GM23338 (cell line): ENCODE measurements around the gene DEFB124. TPM values are rescaled to one million over a fixed set of nuclear protein-coding genes. Genes with fewer than 3 reads are reported as not detected.

Experiments
- ATAC-seq: fragments of 200-7000 bp; cut with Tn5 transposase; 3 replicates; pipeline ENCODE4 v1.9.1; 2020
- DNase-seq: peaks from one replicate; pipeline ENCODE4 v3.0.0-alpha.2; 2015; ENCODE audit warnings: low spot score
- H2AFZ ChIP-seq: fragments of 200-600 bp; sonication (generic); 2 replicates; pipeline ENCODE4 v1.8.0; 2016; ENCODE audit warnings: antibody characterized with exemption, mild to moderate bottlenecking, moderate library complexity
- H3F3A ChIP-seq: fragments of 200-600 bp; sonication (generic); replicated peaks from 2 replicates; pipeline ENCODE4 v1.8.0; 2017; ENCODE audit warnings: antibody characterized with exemption, mixed run types, low read depth
- H3K27ac ChIP-seq: fragments of 200-600 bp; sonication (generic); 2 replicates; pipeline ENCODE4 v1.6.1; 2016; ENCODE audit warnings: low read depth
- H3K27me3 ChIP-seq: fragments of 200-600 bp; sonication (generic); 2 replicates; pipeline ENCODE4 v1.8.0; 2016; ENCODE audit warnings: mild to moderate bottlenecking, mixed run types, moderate library complexity; ENCODE audit not compliant: insufficient read depth
- H3K36me3 ChIP-seq: fragments of 200-600 bp; sonication (generic); 2 replicates; pipeline ENCODE4 v1.8.0; 2016; ENCODE audit warnings: mild to moderate bottlenecking; ENCODE audit not compliant: insufficient read depth
- H3K4me1 ChIP-seq: fragments of 200-600 bp; sonication (generic); 2 replicates; pipeline ENCODE4 v1.8.0; 2016; ENCODE audit warnings: mild to moderate bottlenecking, moderate library complexity; ENCODE audit not compliant: insufficient read depth
- H3K4me2 ChIP-seq: fragments of 200-600 bp; sonication (generic); 2 replicates; pipeline ENCODE4 v1.7.1; 2017; ENCODE audit warnings: mixed run types
- H3K4me3 ChIP-seq: fragments of 200-600 bp; sonication (generic); 2 replicates; pipeline ENCODE4 v1.6.1; 2016; ENCODE audit warnings: mixed run types
- H3K79me2 ChIP-seq: fragments of 200-600 bp; sonication (generic); replicated peaks from 2 replicates; pipeline ENCODE4 v1.8.0; 2017; ENCODE audit warnings: mild to moderate bottlenecking; ENCODE audit not compliant: insufficient read depth
- H3K9me2 ChIP-seq: fragments of 200-600 bp; sonication (generic); 2 replicates; pipeline ENCODE4 v1.8.0; 2017; ENCODE audit not compliant: insufficient read depth
- H4K20me1 ChIP-seq: fragments of 200-600 bp; sonication (generic); replicated peaks from 2 replicates; pipeline ENCODE4 v1.8.0; 2017; ENCODE audit warnings: mild to moderate bottlenecking; ENCODE audit not compliant: insufficient read depth
- H3K27ac Mint-ChIP-seq: 2 replicates; pipeline ENCODE4 v1.8.0; 2020; ENCODE audit warnings: inconsistent platforms, mild to moderate bottlenecking, moderate library complexity, mixed read lengths
- H3K27me3 Mint-ChIP-seq: 3 replicates; pipeline ENCODE4 v1.8.0; 2022; ENCODE audit warnings: low read depth, mild to moderate bottlenecking, moderate library complexity, mixed read lengths, inconsistent platforms; ENCODE audit not compliant: insufficient read depth, poor library complexity
- H3K36me3 Mint-ChIP-seq: 3 replicates; pipeline ENCODE4 v1.8.0; 2021; ENCODE audit warnings: low read depth, mild to moderate bottlenecking, inconsistent platforms, moderate library complexity, mixed read lengths
- H3K4me1 Mint-ChIP-seq: 3 replicates; pipeline ENCODE4 v1.8.0; 2020; ENCODE audit warnings: mild to moderate bottlenecking, inconsistent platforms, mixed read lengths
- H3K4me3 Mint-ChIP-seq: 3 replicates; pipeline ENCODE4 v1.8.0; 2021; ENCODE audit warnings: moderate library complexity, mild to moderate bottlenecking, inconsistent platforms, mixed read lengths
- H3K9me3 Mint-ChIP-seq: 3 replicates; pipeline ENCODE4 v1.8.0; 2020; ENCODE audit warnings: moderate library complexity, mild to moderate bottlenecking, inconsistent platforms, mixed read lengths
- CREB1 ChIP-seq: fragments of 250-450 bp; sonication (Bioruptor Pico); IDR thresholded peaks from 2 replicates; pipeline ENCODE4 v1.5.0; 2020; ENCODE audit warnings: low read depth, mild to moderate bottlenecking, moderate library complexity
- ETS1 ChIP-seq: IDR thresholded peaks from 2 replicates; pipeline ENCODE4 v1.6.1; 2016; ENCODE audit warnings: antibody characterized with exemption
- EZH2 ChIP-seq: fragments of 200-600 bp; sonication (generic); IDR thresholded peaks from one replicate; pipeline ENCODE4 v1.8.0; 2017; ENCODE audit warnings: antibody characterized with exemption, mild to moderate bottlenecking, low read depth; ENCODE audit not compliant: unreplicated experiment
- EZH2phosphoT487 ChIP-seq: fragments of 200-600 bp; sonication (generic); IDR thresholded peaks from one replicate; pipeline ENCODE4 v1.8.1; 2018; ENCODE audit warnings: antibody characterized with exemption; ENCODE audit not compliant: unreplicated experiment
- REST ChIP-seq: IDR thresholded peaks from one replicate; pipeline ENCODE4 v1.6.1; 2018; ENCODE audit warnings: antibody characterized with exemption; ENCODE audit not compliant: unreplicated experiment
- ZNF331 ChIP-seq: fragments of 250-450 bp; sonication (Bioruptor Pico); IDR thresholded peaks from 2 replicates; pipeline ENCODE4 v1.5.0; 2020; ENCODE audit warnings: low read depth, mild to moderate bottlenecking, moderate library complexity
- ZNF462 ChIP-seq: fragments of 250-450 bp; sonication (Bioruptor Pico); IDR thresholded peaks from 2 replicates; pipeline ENCODE4 v1.5.0; 2020; ENCODE audit warnings: mild to moderate bottlenecking, moderate library complexity
- polyA plus RNA-seq: library from polyadenylated mRNA; unstranded; fragments of >200 nt; fragmentation: Nextera tagmentation; extraction: Ambion mirVana; gene quantifications from 2 replicates; pipeline ENCODE4 v1.2.1, GENCODE V29; 2016
- total RNA-seq: library from RNA; depleted of rRNA; stranded (reverse); fragments of >200 nt; shearing (Covaris generic); gene quantifications from 2 replicates; pipeline ENCODE4 v1.2.3, GENCODE V29; 2014

DEFB124 gene
- total and polyA plus RNA-seq, 2 experiments from 2014 or later: 0.52 TPM; not detected in 1

GRCh38 chr20:31474097-31474436, 860 bp downstream of the DEFB124 start (continued):
- TF ChIP-seq REST (no peak), EZH2 (no peak), EZH2phosphoT487 (no peak)

- ATAC-seq: no peak
- Histone ChIP-seq H3K27me3 (peaks cover 61% of the 10 kb centered on the region), H3K4me2 (no peak overlapping the region), H3K9me2 (no peaks in the 10 kb centered on the region), H3F3A (0 out of 2 replicates have a peak, but pooled peaks cover 7% of the 10 kb centered on the region), H3K27ac (no peak overlapping the region), H3K36me3 (0 out of 2 replicates have a peak, but pooled peaks cover 4% of the 10 kb centered on the region), H3K4me1 (peaks cover 12% of the 10 kb centered on the region), H3K79me2 (no peaks in the 10 kb centered on the region), H3K4me3 (no peak overlapping the region), H2AFZ (no peak overlapping the region), H4K20me1 (no peaks in the 10 kb centered on the region)
- no peaks in the 10 kb centered on the region; the same call in 1 of the 3 replicates for H3K4me1 Mint-ChIP-seq
- TF ChIP-seq REST: no peak
- TF ChIP-seq CREB1 (CRISPR knock-in tag): no peak
- TF ChIP-seq ZNF462 (CRISPR knock-in tag): no peak
- no peak for TF ChIP-seq EZH2phosphoT487
- no peak for TF ChIP-seq ZNF331
- no peak for TF ChIP-seq ETS1
- H3K36me3 Mint-ChIP-seq: peaks cover 22% of the 10 kb centered on the region
- no peak overlapping the region for H3K4me3 Mint-ChIP-seq
- no peak for DNase-seq
- H3K27me3 Mint-ChIP-seq: peaks cover 44% of the 10 kb centered on the region
- no peak overlapping the region for H3K27ac Mint-ChIP-seq
- H3K9me3 Mint-ChIP-seq: peaks cover 67% of the 10 kb centered on the region
Measured at GRCh38 chr20:31473331-31474096, 1.4 kb downstream of the DEFB124 start.
